Astrocyte of the cerebellum (primary cell): Measurements from ENCODE around the gene GRIK5.

ENCODE experiments used
- DNase-seq: peaks from one replicate; pipeline ENCODE4 v3.0.0-alpha.2; 2011; ENCODE audit warnings: low read depth
- H3K4me3 ChIP-seq: 2 replicates; pipeline ENCODE4 v1.5.1; 2011; ENCODE audit warnings: mild to moderate bottlenecking, low read depth, low read length, moderate library complexity
- CTCF ChIP-seq: IDR thresholded peaks from 2 replicates; pipeline ENCODE4 v1.5.1; 2012; ENCODE audit warnings: low read length, low read depth, moderate library complexity, mild to moderate bottlenecking; ENCODE audit errors: missing control alignments
- in situ Hi-C: cut with HindIII; loops from 2 replicates; pipeline ENCODE4 v1.10.0; 2017; ENCODE audit warnings: low sequenced_read_pairs

Gene GRIK5

GRCh38 chr19:41968751-41969595 is 101.0 kb downstream of the GRIK5 start:
- in situ Hi-C loops, result no loop called here

GRCh38 chr19:41967054-41967783 is 102.8 kb downstream of the GRIK5 start:
- H3K4me3 ChIP-seq, result no peak overlapping the region
- no peak for DNase-seq
- in situ Hi-C loops, result no loop called here
- TF ChIP-seq CTCF, result no peak

More at GRCh38 chr19:41968751-41969595, 101.0 kb downstream of the GRIK5 start:
- TF ChIP-seq CTCF, result no peak
- no peak for DNase-seq
- H3K4me3 ChIP-seq, result no peak overlapping the region

GRCh38 chr19:41965106-41965505 is 104.9 kb downstream of the GRIK5 start:
- DNase-seq, result no peak
- in situ Hi-C loops, result no loop called here
- TF ChIP-seq CTCF, result no peak
- H3K4me3 ChIP-seq, result no peak overlapping the region

GRCh38 chr19:41960973-41961372 is 109.0 kb downstream of the GRIK5 start:
- no peak for DNase-seq
- no peak overlapping the region for H3K4me3 ChIP-seq
- no peak for TF ChIP-seq CTCF
- in situ Hi-C loops, result no loop called here

- peak; percentile 81 for DNase-seq
- peak within 1 kb of the TSS; percentile 98 for H3K4me3 ChIP-seq
- in situ Hi-C loops, result no loop called here
- peak; percentile 21 for TF ChIP-seq CTCF
Measured at GRCh38 chr19:41959056-41960053, 110.7 kb downstream of the GRIK5 start, which contains the start of gene RABAC1. RABAC1 (minus strand) TSS chr19:41959321; CDS start chr19:41959292, 29 bp downstream.
